NCI-H187 (cell line): ENCODE results near the gene HS6ST2.
"Not testable (repeated sequence)": the region's sequence is repeated elsewhere in the genome, so short reads cannot be mapped to it uniquely, and the experiment has no call there.

Source experiments
- DNase-seq, 2 experiments: peaks; one replicate each; lab custom pipeline; 2025; lab: John Stamatoyannopoulos, UW

HS6ST2 gene

DNA sequence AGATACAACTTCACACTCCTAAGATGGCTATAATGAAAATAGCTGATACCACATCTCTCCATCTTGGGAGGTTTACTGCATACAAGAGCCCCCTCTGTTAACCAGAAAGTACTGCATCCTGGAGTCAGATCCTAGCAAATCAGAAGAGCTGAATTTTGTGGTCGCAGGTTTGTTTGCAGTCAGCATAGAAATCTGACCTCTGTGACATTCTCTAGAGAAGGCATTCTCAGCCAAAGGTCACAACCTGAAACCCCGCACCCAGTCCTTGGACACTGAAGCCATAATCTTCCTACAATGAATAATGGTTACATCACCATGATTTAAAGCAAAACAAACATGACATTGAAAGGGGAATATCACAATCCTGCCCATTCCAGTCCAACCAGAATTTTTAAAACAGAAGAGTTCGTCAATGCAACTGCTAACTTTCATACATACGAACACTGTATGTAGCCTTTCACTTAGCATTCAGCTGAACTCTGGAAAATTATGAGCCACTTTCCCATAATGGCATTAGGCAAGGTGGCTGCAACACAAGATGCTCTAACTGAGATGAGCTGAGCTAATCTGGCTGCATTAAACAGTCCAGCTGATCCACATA is 17.6 kb downstream of the HS6ST2 start:
- no peak for DNase-seq

DNA sequence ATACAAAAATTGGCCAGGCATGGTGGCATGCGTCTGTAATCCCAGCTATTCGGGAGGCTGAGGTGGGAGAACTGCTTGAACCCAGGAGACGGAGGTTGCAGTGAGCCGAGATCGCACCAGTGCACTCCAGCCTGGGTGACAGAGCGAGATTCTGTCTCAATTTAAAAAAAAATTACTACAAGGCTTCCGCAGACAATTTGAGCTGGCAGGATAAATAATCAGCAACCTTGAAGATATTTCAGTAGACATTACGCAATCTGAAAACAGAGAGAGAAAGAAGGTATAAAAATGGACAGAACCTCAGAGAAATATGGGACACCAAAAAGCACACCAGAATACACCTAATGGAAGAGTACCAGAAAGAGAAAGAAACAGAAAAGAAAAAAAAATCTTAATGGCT is 25.3 kb downstream of the HS6ST2 start:
- no peak for DNase-seq

DNA sequence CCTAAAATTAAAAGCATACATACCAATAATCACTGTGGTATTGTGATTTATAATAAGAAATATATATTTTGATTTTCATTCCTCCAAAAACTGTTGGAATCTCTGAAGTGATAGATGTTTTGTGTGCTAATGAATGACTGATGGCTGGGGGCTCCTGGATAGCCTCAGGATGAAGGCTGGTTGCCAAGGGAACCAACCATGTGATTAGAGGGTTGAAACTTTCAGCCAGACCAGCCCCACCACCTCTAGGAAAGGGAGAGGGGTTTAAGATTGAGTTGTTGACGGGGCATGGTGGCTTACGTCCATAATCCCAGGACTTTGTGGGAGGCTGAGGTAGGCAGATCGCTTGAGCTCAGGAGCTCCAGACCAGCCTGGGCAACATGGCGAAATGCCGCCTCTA is 34.0 kb downstream of the HS6ST2 start:
- DNase-seq, result no peak

DNA sequence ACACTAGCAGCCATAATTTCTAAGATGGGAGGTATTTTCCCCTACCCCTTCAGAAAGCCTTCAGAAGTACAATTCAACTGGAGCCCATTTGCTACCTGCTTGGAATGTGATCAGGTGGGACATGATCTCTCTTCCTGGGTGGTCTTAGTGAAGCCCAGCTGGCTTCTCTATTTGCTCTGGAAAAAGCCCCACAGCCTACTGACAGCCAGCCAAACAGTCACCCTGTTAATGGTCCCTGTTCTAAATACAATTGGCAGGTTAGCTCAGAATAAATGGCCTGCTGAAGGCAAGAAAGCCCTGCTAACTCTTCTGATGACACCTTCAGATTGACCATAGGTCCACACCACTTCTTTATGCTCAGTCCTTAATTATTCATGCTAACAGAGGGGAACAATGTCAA is 39.9 kb downstream of the HS6ST2 start:
- DNase-seq, result no peak

DNA sequence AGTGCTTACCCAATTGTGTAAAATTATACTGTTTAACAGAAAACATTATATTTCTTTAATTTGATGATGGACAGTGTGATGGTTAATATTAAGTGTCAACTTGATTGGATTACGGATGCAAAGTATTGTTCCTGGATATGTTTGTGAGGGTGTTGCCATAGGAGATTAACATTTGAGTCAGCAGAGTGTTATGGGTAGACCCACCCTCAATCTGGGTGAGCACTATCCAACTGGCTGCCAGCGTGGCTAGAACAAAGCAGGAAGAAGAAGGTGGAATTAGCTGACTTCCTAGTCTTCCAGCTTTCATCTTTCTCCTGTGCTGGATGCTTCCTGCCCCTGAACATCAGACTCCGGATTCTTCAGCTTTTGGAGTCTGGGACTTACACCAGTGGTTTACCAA is 42.1 kb downstream of the HS6ST2 start:
- DNase-seq, result no peak

DNA sequence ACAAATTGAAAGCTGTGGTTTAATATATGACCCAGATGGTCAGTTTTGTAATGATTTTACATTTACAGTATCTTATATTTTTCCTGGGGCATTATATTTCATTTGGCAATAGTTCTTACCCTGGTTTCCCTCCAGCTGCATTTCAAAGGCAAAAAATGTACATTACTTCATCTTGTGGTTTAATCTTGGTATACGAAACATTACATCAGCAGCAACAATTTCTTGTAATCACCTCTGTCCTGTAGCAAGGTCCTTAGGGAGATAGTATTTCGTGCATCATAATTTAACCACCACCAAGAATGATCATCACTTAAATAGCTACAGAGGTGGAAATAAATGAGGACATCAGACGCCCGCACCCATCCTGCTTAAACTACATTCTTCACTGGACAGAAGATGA is 48.8 kb downstream of the HS6ST2 start:
- no peak for DNase-seq

DNA sequence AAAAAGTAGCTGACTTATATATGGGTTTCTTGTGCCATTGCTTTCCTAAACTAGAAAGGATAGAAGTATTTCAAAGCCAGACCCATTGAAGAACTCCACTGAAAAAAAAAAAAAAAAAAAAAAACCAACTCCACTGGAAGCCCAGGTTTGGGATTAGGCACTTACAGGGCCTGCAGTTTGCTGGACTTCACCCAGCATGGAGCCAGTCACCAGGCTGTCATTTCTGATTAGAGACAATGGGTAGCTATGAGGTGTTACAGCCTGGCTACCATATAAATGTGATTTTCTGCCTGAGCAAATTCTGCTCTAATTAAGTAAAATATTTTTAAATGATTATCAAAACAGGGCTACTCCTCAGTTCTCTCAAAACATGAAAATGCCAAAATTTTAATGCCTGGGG is 49.5 kb downstream of the HS6ST2 start:
- DNase-seq, result no peak

DNA sequence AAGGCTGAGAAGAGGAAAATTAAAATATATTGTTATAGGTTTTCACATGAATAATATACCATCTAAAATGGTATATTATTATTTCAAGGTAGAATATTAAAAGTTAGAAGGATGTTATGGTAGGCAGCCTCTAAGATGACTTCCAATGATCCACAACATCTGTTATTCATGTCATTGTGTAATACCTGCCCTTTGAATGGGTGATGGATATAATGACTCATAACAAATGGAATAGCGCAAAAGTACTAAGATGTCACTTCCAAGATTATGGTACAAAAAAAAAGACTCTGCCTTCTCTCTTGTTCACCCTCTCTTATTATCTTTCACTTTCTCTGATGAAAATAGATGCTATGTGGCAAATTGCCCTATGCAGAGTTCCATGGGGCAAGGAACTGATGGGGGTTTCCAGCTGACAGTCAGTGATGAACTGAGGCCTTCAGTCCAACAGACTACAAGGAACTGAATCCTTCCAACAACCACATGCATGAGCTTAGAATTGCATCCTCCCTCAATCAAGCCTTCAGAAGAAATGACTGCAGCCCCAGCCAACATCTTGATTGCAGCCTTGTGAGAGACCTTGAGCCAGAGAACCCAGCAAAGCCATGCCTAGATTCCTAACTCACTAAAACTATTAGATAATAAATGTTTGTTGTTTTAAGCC is 57.7 kb downstream of the HS6ST2 start:
- DNase-seq, result no peak

DNA sequence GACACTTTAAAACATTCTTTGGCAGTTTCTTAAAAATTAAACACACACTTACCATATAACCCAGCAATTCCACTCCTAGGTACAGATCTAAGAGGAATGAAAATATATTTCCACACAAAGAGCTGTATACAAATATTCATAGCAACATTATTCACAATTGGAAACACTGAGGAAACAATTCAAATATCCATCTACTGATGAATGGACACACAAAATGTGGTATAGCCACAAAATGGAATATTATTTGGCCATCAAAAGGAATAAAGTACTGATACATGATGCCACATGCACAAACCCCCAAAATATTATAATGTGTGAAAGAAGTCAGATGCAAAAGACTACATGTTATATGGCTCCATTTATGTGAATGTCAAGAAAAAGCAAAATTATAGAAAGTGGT is 70.9 kb downstream of the HS6ST2 start:
- no peak for DNase-seq

DNA sequence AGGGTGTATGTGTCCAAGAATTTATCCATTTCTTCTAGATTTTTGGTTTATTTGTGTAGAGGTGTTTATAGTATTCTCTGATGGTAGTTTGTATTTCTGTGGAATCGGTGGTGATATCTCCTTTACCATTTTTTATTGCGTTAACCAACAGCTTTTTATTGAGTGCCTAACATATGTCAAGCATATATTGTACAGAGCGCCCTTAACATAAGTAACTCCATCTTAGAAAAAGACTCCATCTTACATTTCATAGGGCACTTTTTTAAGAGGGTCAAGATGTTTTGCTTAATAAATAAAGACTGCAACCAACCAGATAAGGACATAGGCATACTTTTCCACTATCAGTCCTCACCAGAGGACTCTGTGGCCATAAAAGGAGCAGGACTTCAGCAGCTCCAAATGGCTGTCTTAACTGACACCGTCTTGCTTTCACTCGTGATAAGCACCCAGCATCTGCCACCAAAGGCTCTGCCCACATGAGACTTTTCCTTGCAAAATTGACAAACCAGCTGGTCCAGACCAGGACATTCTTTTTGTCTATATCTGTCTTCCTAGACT is 75.0 kb downstream of the HS6ST2 start:
- DNase-seq, result no peak

DNA sequence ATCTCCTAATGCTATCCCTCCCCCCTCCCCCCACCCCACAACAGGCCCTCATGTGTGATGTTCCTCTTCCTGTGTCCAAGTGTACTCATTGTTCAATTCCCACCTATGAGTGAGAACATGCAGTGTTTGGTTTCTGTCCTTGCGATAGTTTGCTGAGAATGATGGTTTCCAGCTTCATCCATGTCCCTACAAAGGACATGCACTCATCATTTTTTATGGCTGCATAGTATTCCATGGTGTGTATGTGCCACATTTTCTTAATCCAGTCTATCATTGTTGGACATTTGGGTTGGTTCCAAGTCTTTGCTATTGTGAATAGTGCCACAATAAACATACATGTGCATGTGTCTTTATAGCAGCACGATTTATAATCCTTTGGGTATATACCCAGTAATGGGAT is 77.7 kb downstream of the HS6ST2 start:
- not testable (repeated sequence) for DNase-seq

DNA sequence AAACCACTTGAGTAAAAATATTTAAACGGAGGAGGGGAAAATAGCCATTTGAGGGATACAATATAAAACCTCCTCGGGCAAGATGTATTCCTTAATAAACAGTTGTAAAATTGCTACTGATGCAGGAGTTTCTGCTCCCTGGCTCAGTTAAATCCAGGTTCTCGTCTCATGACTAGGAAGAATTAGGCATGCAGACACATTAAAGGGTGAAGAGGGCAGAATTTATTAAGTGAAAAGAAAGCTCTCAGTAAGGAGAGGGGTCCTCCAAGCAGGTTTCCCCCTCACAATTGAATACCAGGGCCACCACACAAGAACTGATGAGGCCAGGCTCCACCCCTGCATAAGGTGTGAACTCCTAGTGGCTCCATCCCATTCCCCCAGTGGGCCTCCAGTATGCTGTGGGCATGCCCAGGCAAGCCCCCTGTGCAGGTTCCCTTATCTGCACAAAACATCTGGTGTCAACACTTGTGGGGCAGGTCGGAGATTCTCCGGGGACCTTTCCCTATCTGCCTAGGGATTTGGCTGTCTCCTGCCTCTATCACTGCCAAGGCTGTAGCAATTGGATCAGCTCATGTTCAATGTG is 80.4 kb downstream of the HS6ST2 start:
- DNase-seq, result no peak

DNA sequence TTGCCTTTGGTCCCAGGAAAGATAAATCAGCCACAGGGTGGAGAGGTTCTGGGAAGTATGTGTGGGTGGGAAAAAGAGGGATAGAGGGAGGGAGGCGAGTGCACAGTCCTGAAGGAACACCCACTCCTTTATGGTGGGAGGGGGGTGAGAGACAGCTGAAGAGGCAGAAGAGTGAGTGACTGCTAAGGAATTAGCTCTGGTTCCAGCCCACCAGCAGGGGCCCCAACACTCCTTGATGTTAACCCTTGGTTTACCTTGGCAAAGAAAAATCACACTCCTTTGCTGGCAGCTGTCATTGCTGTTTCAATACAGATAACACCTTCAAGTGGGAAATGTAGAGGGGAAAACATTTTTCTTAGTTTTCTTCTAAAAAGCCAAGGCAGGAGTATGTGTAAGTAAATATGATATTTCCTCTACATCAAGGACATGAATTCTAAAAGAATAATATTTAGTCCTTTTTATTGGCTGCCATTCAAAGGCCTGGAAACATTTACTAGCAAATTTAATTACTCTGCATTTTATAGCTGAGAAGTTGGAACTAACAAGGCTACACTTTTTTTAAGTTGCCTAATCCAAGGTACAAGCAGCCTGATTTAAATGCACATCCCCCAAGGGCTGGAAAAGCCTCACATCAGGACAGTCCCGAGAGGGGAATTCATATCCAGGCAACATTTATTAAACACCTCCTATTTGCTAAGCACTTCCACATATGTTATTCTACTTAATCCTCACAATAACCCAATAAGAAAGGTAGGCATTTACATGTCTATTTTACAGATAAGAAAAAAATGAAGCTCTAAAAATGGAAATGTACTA is 81.7 kb downstream of the HS6ST2 start:
- no peak for DNase-seq

DNA sequence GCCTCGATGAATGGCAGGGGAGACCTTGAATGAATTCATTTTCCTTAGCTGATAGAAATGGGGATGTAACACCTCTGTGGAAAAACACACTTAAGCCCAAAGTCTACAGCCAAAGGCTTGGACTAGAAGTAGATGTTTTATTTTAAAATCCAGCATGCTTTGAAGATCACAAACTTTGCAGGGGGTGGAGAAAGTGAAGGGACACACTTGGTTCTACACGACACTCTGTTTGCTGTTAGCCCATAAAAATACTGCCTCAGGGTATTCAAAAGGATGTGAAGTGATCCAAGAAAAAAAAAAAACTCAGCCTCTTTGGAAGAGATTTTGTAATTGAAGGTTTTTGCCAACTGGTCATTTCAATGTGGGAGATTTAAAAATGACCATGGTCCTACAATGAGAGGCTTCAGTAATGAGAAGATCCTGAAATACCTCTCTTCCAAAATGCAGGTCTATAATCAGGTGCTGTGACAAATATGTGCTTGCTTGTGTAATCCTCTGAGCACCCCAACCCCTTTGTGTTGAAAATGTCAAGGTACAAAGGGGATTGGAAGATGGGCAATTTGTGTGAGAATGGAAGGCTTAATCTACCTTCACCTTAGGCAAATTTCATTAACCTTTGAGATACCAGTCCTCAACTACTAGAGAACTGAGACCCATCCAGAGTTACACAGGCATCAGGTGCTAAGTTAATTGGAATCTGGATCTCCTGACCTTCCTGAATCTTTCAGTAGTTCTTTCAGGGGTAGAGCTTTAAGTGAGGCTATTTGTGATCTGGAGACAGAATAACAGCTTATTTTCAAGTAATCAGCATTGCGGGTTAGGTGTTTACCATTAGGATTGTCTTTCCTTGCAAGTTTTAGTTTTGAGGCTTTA is 82.5 kb downstream of the HS6ST2 start:
- DNase-seq, result no peak

DNA sequence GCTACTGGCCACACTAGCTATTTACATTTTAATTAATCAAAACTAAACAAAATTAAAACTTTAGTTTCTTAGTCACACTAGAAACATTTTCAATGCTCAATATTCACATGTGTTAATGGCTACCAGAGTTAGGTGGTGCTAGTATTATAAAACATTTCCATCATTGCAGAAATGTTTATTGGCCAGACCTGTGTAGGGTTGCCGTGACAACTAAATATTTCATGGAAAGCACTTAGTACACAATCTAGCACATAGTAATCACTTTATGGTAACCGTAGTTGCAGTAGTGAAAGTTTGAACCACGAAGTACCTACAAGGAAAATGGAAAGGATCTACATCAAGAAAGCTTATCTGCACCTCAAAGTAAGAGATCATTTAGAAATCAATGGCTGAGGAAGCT is 95.9 kb downstream of the HS6ST2 start:
- no peak for DNase-seq

DNA sequence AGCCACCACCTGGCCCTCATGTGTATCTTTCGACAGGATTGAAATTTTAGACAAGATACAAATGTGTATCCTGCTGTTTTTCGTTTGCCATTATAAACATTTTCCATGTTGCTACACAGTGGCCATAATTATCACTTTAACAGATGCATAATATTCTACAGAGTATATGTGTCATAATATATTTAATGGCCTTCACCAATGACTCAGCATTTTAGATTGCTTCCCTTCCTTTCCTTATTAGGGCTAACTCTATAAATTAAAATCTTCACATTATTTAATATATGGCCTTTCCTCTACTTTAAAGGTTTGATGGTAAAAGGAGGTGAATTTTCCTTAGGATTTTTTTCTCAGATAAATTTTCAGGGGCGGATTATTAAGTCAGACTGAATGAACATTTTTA is 97.4 kb downstream of the HS6ST2 start:
- DNase-seq, result no peak

DNA sequence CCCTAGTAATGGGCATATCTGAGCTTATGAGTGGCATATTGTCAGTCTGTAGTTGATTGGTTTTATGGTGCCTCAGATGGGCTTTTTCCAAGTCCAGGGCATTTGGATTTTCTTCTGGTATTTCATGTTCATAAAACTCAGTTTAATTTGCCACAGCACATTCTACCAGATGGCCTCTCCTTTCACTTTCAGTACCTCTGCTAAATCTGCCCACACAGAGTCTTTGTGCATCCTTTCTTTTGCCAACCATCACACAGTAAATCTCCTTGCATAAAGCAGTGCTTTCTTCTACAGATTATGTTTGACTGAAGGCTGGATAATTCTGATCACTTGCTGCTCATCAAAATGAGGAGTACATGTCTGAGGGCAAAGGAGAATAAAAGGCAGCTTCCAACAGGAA is 98.2 kb downstream of the HS6ST2 start:
- no peak for DNase-seq

DNA sequence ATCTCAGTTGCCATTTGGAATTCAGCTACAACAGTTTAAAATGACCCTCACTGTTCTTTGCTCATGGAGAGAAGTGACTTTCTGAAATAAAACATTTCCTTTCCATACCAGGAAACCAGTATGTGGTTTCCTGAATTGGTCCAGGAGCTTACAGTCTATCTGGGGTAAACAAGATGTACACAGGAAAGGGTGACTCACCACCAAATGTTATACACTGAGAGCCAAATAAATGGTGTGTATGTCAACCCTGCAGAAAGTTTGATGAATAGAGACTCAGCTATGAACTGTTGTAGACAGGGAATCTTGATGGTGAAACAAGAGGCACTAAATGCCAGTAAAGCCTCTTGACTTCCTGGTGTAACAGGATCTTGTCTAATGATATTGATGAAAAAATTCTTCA is 100.4 kb downstream of the HS6ST2 start:
- DNase-seq, result no peak

DNA sequence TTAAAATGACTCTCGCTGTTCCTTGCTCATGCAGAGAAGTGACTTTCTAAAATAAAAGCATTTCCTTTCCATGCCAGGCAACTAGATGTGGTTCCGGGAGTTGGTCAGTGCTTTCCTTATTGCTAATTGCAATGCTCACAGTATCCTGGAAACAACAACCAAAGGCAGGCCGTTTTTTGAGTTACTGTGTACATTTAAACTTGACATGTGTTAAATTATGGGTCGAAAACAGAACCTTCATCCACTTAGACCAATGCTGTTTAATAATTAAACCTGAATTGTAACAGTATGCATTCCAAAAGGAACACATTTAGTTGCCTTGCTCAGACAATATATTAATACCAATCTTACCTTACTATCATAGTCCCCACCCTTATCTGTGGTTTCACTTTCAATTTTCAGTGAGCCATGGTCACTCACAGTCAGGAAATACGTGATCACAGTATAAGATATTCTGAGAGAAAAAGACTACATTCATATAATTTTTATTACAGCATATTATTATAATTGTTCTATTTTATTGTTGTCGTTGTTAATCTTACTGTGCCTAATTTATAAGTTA is 102.6 kb downstream of the HS6ST2 start:
- DNase-seq, result no peak

DNA sequence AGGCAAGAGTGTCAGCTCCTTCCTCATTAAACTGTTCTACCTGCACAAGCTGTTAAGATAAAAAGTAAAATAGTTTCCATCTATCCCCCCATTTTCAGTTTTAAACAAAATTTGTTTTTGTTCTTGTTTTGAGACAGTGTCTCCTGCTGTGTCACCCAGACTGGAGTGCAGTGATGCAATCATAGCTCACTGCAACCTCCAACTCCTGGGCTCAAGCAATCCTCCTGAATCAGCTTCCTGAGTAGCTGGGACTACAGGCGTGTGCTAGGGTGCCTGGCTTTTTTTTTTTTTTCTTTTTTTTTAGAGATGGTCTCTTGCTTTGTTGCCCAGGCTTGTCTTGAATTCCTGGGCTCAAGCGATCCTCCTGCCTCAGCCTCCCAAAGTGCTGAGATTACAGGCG is 105.4 kb downstream of the HS6ST2 start:
- DNase-seq, result no peak

DNA sequence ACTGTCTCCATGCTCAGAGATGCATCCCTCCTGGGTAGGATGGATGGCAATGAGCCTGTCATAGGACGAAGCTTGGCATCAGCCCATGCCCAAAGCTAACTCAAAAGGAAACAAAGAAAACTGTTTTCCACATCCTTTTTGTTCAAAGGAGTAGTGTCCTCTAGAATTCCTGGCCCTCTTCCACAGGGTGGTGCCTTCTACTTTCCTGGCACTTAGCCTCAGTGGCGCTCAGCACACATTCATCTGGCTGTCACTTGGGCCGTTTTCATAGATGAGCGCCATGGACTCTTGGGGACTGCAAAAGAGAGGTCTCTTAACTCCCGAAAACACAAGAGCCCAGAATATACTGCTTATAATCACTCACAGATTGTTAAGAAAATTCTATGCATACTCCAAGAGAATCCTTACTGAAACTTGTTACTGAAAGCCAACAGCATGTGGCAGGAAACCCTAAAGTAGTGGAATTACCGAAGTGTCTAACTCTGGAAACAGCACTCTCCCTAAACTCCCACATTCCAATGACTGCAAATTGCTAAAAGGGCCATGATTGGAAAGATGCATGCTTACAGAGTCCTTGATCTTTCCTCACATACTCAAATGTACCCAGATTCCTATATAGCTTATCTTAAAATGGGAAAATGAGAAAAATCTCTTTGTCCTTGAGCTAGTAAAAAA is 110.0 kb downstream of the HS6ST2 start:
- no peak for DNase-seq
